ENCODE data around the gene RALY.

Gene RALY

DNA sequence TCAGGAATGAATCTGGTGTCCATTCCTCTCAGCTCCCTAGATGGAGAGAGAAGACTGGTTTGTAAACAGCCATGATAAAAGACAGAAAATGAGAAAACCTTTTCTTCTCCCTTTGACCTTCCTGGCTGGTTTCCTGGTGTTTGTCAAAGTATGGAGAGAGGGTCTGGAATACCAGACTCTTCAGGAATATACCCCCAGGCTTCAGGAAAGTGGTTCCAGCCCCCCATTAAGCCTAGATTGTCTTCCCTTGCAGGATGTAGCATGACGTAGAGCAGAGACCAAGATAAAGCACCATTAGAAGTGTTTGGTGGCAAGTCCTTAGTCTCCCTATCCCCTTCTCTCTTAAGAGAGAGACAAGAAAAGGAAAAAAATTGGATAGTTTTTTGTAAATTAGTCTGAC lies 67.3 kb downstream of the RALY start:
- Histone ChIP-seq H3K4me1 (ENCODE audit: control insufficient read depth, insufficient read depth, low read length) (no peaks in the 10 kb centered on the region), H3K9me3 (ENCODE audit: control insufficient read depth, low read length) (no peaks in the 10 kb centered on the region), H3K36me3 (ENCODE audit: control insufficient read depth, insufficient read depth, low read length) (no peaks in the 10 kb centered on the region), H3K27ac (ENCODE audit: insufficient read depth, low read depth, low read length, poor library complexity, severe bottlenecking) (no peak overlapping the region), H3K4me3 (ENCODE audit: insufficient read depth, low read depth, low read length) (no peak overlapping the region), H3K27me3 (ENCODE audit: control insufficient read depth, insufficient read depth, low read length, poor library complexity, severe bottlenecking) (no peaks in the 10 kb centered on the region)
- WGBS, 2 experiments = 57 to 100% methylated on average over 1 of the region's 1 CpG

DNA sequence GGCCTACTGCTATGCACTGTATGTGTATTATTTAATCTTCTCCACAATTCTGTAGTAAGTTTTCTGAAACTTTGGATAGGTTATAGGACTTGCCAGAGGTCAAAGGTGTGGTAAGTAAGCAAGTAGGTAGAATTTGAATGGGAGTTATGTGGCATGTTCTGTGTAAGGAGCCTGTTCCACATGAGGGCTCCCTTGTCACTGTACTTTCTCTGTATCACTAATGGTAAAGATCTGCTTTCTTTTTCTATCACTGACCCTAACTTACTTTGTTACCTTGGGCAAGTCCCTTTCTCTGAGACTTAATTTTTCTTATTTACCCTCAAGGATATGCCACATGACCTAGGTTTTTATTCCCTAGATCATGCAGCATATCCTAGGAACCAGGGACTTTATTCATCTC lies 68.0 kb downstream of the RALY start:
- Histone ChIP-seq H3K27ac (ENCODE audit: insufficient read depth, low read depth, low read length, poor library complexity, severe bottlenecking) (no peak overlapping the region), H3K4me1 (ENCODE audit: control insufficient read depth, insufficient read depth, low read length) (no peaks in the 10 kb centered on the region), H3K27me3 (ENCODE audit: control insufficient read depth, insufficient read depth, low read length, poor library complexity, severe bottlenecking) (no peaks in the 10 kb centered on the region), H3K4me3 (ENCODE audit: insufficient read depth, low read depth, low read length) (no peak overlapping the region), H3K9me3 (ENCODE audit: control insufficient read depth, low read length) (no peaks in the 10 kb centered on the region), H3K36me3 (ENCODE audit: control insufficient read depth, insufficient read depth, low read length) (no peaks in the 10 kb centered on the region)

DNA sequence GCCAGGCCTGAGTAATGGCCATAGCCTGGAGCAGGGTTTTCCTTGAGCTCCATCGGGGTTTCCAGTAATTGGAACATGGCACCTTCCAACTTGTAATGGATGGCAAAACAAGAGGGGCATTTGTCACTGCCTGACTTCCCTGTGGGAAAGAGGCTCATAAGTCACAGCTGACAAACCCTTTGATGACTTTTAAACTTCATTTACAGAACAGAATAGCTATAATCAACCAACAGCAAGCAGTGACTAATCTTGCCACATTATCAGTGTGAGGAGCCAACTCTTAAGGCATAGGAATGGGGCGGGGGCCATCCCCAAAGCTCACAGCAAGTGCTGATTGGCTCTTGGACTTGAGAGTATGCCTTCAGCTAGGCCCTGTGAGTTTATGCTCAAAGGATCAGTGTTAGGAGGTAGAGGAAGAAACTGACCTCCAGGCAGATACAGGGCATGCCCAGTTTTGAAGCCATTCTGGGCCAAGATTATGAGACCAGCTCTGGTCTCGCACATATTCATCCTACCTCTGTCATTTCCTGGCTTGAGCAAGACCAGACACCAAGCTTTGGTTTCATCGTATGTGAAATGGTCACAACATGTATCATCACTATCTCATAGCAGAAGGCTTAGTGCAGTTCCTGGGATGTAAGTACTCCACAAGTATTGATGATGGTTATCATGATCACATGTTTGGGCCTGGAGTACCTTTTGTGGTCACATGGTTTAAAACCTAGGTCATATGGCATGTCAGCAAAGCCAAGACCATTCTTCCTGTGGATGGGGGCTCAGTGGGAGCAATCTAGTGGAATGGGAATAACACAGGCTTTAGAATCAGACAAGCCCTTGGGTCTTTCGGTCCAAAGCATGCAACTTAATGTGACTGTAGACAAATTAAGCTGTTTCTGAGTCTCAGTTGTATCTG lies 69.1 kb downstream of the RALY start:
- Histone ChIP-seq H3K4me3 (ENCODE audit: insufficient read depth, low read depth, low read length) (no peak overlapping the region), H3K36me3 (ENCODE audit: control insufficient read depth, insufficient read depth, low read length) (no peaks in the 10 kb centered on the region), H3K4me1 (ENCODE audit: control insufficient read depth, insufficient read depth, low read length) (no peaks in the 10 kb centered on the region), H3K27ac (ENCODE audit: insufficient read depth, low read depth, low read length, poor library complexity, severe bottlenecking) (no peak overlapping the region), H3K27me3 (ENCODE audit: control insufficient read depth, insufficient read depth, low read length, poor library complexity, severe bottlenecking) (no peaks in the 10 kb centered on the region), H3K9me3 (ENCODE audit: control insufficient read depth, low read length) (no peaks in the 10 kb centered on the region)
- 97 to 98% methylated on average over 5 of the region's 5 CpGs for WGBS, 2 experiments

DNA sequence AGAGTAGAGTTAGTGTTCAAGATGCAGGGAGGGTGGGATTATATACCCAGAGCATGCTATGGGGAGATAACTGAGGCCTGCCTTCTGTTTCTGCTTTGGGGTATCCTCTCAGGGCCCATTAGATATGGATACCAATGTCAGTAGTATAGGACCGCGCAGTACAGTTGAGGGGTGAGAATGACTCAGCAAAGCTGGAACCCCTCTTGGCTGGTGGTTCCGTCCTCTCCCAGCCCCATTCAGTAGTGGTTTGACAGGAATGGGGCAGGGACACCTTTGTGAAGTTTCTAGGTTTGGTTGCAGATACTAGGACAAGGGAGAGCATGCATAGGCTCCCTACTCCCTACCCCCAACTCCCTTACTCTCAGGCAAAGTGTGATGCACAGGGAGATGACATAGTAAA lies 70.6 kb downstream of the RALY start:
- Histone ChIP-seq H3K27me3 (ENCODE audit: control insufficient read depth, insufficient read depth, low read length, poor library complexity, severe bottlenecking) (no peaks in the 10 kb centered on the region), H3K27ac (ENCODE audit: insufficient read depth, low read depth, low read length, poor library complexity, severe bottlenecking) (no peak overlapping the region), H3K4me3 (ENCODE audit: insufficient read depth, low read depth, low read length) (no peak overlapping the region), H3K9me3 (ENCODE audit: control insufficient read depth, low read length) (no peaks in the 10 kb centered on the region), H3K4me1 (ENCODE audit: control insufficient read depth, insufficient read depth, low read length) (no peaks in the 10 kb centered on the region), H3K36me3 (ENCODE audit: control insufficient read depth, insufficient read depth, low read length) (no peaks in the 10 kb centered on the region)
- whole genome bisulfite sequencing, 2 experiments = 89 to 98% methylated on average over 3 of the region's 3 CpGs

DNA sequence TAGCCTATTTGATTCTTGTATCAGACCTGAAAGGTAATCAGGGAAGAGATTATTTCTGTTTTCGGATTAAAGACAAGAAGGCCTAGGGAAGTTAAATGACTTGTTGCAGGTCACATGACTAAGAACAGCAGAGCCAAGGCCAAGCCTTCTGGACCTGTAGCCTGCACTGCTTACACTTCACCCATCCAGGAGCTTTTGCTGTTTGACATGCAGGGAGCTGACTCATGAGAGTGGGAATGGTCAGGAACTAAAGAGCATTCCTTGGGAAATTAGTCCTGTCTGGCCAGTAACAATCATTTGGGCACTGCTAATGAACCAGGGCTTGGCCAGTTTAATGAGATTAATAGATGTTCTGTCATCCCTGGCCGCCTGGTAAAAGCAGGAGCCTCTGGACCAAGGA lies 71.5 kb downstream of the RALY start:
- Histone ChIP-seq H3K9me3 (ENCODE audit: control insufficient read depth, low read length) (no peaks in the 10 kb centered on the region), H3K27ac (ENCODE audit: insufficient read depth, low read depth, low read length, poor library complexity, severe bottlenecking) (no peak overlapping the region), H3K36me3 (ENCODE audit: control insufficient read depth, insufficient read depth, low read length) (no peaks in the 10 kb centered on the region), H3K4me3 (ENCODE audit: insufficient read depth, low read depth, low read length) (no peak overlapping the region), H3K27me3 (ENCODE audit: control insufficient read depth, insufficient read depth, low read length, poor library complexity, severe bottlenecking) (no peaks in the 10 kb centered on the region), H3K4me1 (ENCODE audit: control insufficient read depth, insufficient read depth, low read length) (no peaks in the 10 kb centered on the region)
- 94 to 96% methylated on average over 2 of the region's 2 CpGs for WGBS, 2 experiments

DNA sequence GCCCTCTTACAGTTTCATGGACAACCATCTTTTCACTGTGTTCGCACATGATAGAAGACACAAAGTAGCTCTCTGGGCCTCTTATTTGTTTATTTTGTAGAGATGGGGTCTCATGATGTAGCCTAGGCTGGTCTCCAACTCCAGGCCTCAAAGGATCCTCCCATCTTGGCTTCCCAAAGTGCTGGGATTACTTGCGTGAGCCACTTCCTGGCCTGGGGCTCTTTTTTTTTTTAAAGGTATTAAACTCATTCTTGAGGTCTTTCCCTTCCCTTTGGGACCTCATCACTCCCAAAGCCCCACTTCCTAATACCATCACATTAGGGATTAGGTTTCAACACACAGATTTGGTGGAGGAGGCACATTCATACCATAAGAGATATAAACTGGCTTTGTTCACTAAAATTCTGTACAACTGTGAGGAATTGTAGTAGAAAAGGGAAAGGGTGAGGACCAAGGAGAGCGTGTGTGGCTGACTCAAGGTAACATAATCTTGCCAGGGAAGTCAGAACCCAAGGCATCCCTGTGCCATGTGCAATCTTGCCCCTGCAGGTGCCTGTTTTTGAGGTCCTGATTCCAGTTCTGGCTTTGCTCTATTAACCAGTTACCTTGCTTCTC lies 72.9 kb downstream of the RALY start:
- Histone ChIP-seq H3K4me1 (ENCODE audit: control insufficient read depth, insufficient read depth, low read length) (no peaks in the 10 kb centered on the region), H3K27ac (ENCODE audit: insufficient read depth, low read depth, low read length, poor library complexity, severe bottlenecking) (no peak overlapping the region)

DNA sequence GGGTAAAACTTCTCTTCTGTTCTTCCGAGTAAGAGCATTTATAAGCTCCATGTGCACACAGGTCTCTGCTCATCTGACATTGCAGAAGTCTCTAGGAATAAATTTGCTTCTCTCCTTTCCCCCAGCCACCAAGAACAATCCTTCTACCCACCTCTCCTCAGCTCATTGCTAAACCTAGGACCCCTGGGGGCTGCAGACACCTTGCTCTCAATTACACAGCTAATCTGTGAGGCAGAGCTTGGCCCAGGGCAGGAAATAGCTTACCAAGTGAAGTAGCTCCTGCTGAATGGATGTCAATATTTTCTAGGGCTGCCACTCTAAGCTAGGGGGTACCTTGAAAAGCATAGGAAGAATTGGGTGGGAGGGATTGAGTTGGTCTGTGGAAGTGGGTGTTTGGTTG lies 74.3 kb downstream of the RALY start:
- no peak overlapping the region for H3K4me3 ChIP-seq (ENCODE audit: insufficient read depth, low read depth, low read length)
- H3K4me1 ChIP-seq (ENCODE audit: control insufficient read depth, insufficient read depth, low read length) = no peaks in the 10 kb centered on the region
- no peak overlapping the region for H3K27ac ChIP-seq (ENCODE audit: insufficient read depth, low read depth, low read length, poor library complexity, severe bottlenecking)
- peaks cover 5% of the 10 kb centered on the region for H3K36me3 ChIP-seq (ENCODE audit: control insufficient read depth, insufficient read depth, low read length)
- no peaks in the 10 kb centered on the region for H3K9me3 ChIP-seq (ENCODE audit: control insufficient read depth, low read length)
- H3K27me3 ChIP-seq (ENCODE audit: control insufficient read depth, insufficient read depth, low read length, poor library complexity, severe bottlenecking) = no peaks in the 10 kb centered on the region
- WGBS, 2 experiments = 94 to 95% methylated on average over 1 of the region's 1 CpG

More for the DNA sequence above, 72.9 kb downstream of the RALY start:
- Histone ChIP-seq H3K36me3 (ENCODE audit: control insufficient read depth, insufficient read depth, low read length) (no peaks in the 10 kb centered on the region), H3K9me3 (ENCODE audit: control insufficient read depth, low read length) (no peaks in the 10 kb centered on the region), H3K27me3 (ENCODE audit: control insufficient read depth, insufficient read depth, low read length, poor library complexity, severe bottlenecking) (no peaks in the 10 kb centered on the region), H3K4me3 (ENCODE audit: insufficient read depth, low read depth, low read length) (no peak overlapping the region)
- 91 to 94% methylated on average over 3 of the region's 3 CpGs for WGBS, 2 experiments

DNA sequence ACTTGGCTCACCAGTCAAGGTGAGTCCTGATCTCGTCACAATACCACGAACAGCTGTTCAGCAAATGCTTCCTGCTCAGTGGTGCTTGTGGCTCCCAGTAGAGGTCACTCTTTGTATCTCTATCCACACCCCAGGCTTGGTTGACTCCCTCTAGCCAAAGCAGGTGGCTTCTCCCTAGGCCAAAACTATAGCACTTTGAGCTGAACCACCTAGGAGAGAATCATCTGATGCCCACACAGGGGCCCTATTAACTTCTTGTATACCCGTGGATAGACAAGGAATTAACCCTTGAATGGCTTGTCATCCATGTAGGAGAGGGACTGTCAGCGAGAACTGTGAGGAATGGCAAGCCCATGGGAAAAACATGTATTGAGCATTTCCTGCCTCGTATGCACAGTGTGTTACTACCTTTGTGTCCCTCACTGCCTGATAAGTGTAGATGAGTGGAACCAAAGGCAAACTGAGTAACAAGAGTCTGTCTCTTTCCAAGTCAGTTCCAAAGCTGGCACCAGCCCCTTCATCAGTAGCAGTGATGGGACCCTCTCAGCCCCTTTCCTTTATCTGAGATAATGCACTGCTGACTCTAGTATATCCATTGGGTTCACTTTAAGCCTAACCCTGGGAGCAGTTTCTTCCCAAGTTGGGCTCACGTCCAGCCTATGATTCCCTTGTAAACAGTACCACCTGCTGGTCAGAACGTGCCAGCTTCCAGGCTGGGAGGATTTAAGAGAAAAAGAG lies 75.8 kb downstream of the RALY start:
- WGBS, 2 experiments = 53 to 59% methylated on average over 6 to 7 of the region's 7 CpGs
- no peaks in the 10 kb centered on the region for H3K27me3 ChIP-seq (ENCODE audit: control insufficient read depth, insufficient read depth, low read length, poor library complexity, severe bottlenecking)
- H3K27ac ChIP-seq (ENCODE audit: insufficient read depth, low read depth, low read length, poor library complexity, severe bottlenecking) = peak overlapping the region; percentile 47
- no peaks in the 10 kb centered on the region for H3K4me1 ChIP-seq (ENCODE audit: control insufficient read depth, insufficient read depth, low read length)
- H3K9me3 ChIP-seq (ENCODE audit: control insufficient read depth, low read length) = no peaks in the 10 kb centered on the region
- peaks cover 5% of the 10 kb centered on the region for H3K36me3 ChIP-seq (ENCODE audit: control insufficient read depth, insufficient read depth, low read length)
- no peak overlapping the region for H3K4me3 ChIP-seq (ENCODE audit: insufficient read depth, low read depth, low read length)

DNA sequence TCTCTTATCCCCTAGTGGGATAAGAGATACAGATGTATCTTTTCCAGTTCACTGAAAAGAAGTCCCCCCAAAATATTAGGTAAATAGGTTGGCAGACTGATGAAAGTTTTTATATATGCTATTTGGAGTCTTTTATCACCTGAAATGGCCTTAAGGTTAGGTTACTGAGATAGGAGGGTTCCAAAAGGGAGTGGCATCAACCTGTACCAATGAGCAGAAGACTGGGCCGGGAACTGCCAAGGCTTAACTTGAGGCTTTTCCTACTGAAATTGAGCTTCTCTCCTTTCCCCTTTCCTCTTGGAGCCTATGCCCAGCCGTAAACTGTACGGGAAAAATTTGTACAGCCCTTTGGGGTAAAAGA lies 76.3 kb downstream of the RALY start:
- no peaks in the 10 kb centered on the region for H3K4me1 ChIP-seq (ENCODE audit: control insufficient read depth, insufficient read depth, low read length)
- no peaks in the 10 kb centered on the region for H3K9me3 ChIP-seq (ENCODE audit: control insufficient read depth, low read length)
- WGBS, 2 experiments = 91 to 96% methylated on average over 3 of the region's 3 CpGs
- no peak overlapping the region for H3K4me3 ChIP-seq (ENCODE audit: insufficient read depth, low read depth, low read length)
- H3K27ac ChIP-seq (ENCODE audit: insufficient read depth, low read depth, low read length, poor library complexity, severe bottlenecking) = no peak overlapping the region
- peaks cover 5% of the 10 kb centered on the region for H3K36me3 ChIP-seq (ENCODE audit: control insufficient read depth, insufficient read depth, low read length)
- no peaks in the 10 kb centered on the region for H3K27me3 ChIP-seq (ENCODE audit: control insufficient read depth, insufficient read depth, low read length, poor library complexity, severe bottlenecking)

DNA sequence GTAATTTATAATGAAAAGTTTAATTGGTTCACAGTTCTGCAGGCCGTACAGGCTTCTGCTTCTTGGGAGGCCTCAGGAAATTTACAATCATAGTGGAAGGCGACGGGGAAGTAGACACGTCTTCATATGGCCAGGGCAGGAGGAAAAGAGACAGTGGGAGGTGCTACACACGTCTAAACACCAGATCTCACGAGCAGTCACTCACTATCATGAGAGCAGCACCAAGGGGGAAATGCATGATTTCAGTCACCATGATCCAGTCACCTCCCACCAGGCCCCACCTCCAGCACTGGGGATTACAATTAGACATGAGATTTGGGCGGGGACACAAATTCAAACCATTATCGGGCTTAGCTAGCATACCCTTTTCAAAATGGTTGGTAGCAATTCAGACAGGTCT lies 77.1 kb downstream of the RALY start:
- 92 to 95% methylated on average over 8 of the region's 8 CpGs for WGBS, 2 experiments
- Histone ChIP-seq H3K36me3 (ENCODE audit: control insufficient read depth, insufficient read depth, low read length) (peaks cover 5% of the 10 kb centered on the region), H3K9me3 (ENCODE audit: control insufficient read depth, low read length) (no peaks in the 10 kb centered on the region), H3K4me1 (ENCODE audit: control insufficient read depth, insufficient read depth, low read length) (no peaks in the 10 kb centered on the region), H3K27ac (ENCODE audit: insufficient read depth, low read depth, low read length, poor library complexity, severe bottlenecking) (no peak overlapping the region), H3K27me3 (ENCODE audit: control insufficient read depth, insufficient read depth, low read length, poor library complexity, severe bottlenecking) (no peaks in the 10 kb centered on the region), H3K4me3 (ENCODE audit: insufficient read depth, low read depth, low read length) (no peak overlapping the region)

All from ectodermal cell (in vitro differentiated cells).